ACC112 (cell line): Measurements from ENCODE around the gene ARL5A.

Experiments
- H2AFZ ChIP-seq: fragments of 200-600 bp; sonication (generic); one replicate; pipeline ENCODE4 v1.6.0; 2017; ENCODE audit warnings: antibody characterized with exemption, low read length; ENCODE audit not compliant: unreplicated experiment
- H3K27ac ChIP-seq: fragments of 200-600 bp; sonication (generic); 2 replicates; pipeline ENCODE4 v1.5.1; 2014; ENCODE audit warnings: low read depth, mild to moderate bottlenecking, antibody characterized with exemption, low read length, moderate library complexity
- H3K27me3 ChIP-seq: fragments of 200-600 bp; sonication (generic); 2 replicates; pipeline ENCODE4 v1.6.1; 2014; ENCODE audit warnings: mild to moderate bottlenecking, antibody characterized with exemption, low read length, moderate library complexity, mixed read lengths; ENCODE audit not compliant: insufficient read depth
- H3K36me3 ChIP-seq: fragments of 200-600 bp; sonication (generic); 2 replicates; pipeline ENCODE4 v1.6.1; 2016; ENCODE audit warnings: mild to moderate bottlenecking, antibody characterized with exemption, low read length, moderate library complexity, mixed read lengths; ENCODE audit not compliant: insufficient read depth
- H3K4me1 ChIP-seq: fragments of 200-600 bp; sonication (generic); one replicate; pipeline ENCODE4 v1.6.1; 2016; ENCODE audit warnings: low read length, mixed read lengths; ENCODE audit not compliant: insufficient read depth, unreplicated experiment, control insufficient read depth
- H3K4me3 ChIP-seq: fragments of 200-600 bp; sonication (generic); 2 replicates; pipeline ENCODE4 v1.5.1; 2014; ENCODE audit warnings: mild to moderate bottlenecking, low read depth, low read length
- H3K79me2 ChIP-seq: fragments of 200-600 bp; sonication (generic); one replicate; pipeline ENCODE4 v1.6.0; 2016; ENCODE audit warnings: low read length; ENCODE audit not compliant: control insufficient read depth, unreplicated experiment, insufficient read depth

The ARL5A gene

GRCh38 chr2:151816843-151817242, 11.4 kb downstream of the ARL5A start:
- no peak overlapping the region for H3K27ac ChIP-seq
- H2AFZ ChIP-seq: no peak overlapping the region
- H3K4me1 ChIP-seq: no peaks in the 10 kb centered on the region
- H3K4me3 ChIP-seq: no peak overlapping the region
- no peaks in the 10 kb centered on the region for H3K27me3 ChIP-seq
- H3K79me2 ChIP-seq: peaks cover 50% of the 10 kb centered on the region
- H3K36me3 ChIP-seq: peaks cover 9% of the 10 kb centered on the region

GRCh38 chr2:151815821-151816489, 12.3 kb downstream of the ARL5A start:
- peaks cover 44% of the 10 kb centered on the region for H3K79me2 ChIP-seq

GRCh38 chr2:151810489-151810888, 17.7 kb downstream of the ARL5A start:
- no peak overlapping the region for H2AFZ ChIP-seq
- peaks cover 33% of the 10 kb centered on the region for H3K36me3 ChIP-seq
- H3K79me2 ChIP-seq: no peaks in the 10 kb centered on the region
- no peak overlapping the region for H3K27ac ChIP-seq
- H3K4me3 ChIP-seq: no peak overlapping the region
- H3K4me1 ChIP-seq: no peaks in the 10 kb centered on the region
- H3K27me3 ChIP-seq: no peaks in the 10 kb centered on the region

More at GRCh38 chr2:151815821-151816489, 12.3 kb downstream of the ARL5A start:
- Histone ChIP-seq H3K27ac (no peak overlapping the region), H2AFZ (no peak overlapping the region), H3K4me3 (no peak overlapping the region), H3K36me3 (peaks cover 14% of the 10 kb centered on the region), H3K4me1 (no peaks in the 10 kb centered on the region), H3K27me3 (no peaks in the 10 kb centered on the region)

- Histone ChIP-seq H3K27me3 (no peaks in the 10 kb centered on the region), H3K79me2 (no peaks in the 10 kb centered on the region), H3K4me3 (no peak overlapping the region), H2AFZ (no peak overlapping the region), H3K4me1 (no peaks in the 10 kb centered on the region), H3K27ac (no peak overlapping the region), H3K36me3 (peaks cover 33% of the 10 kb centered on the region)
These were observed 19.2 kb downstream of the ARL5A start for GRCh38 chr2:151809073-151809383.

GRCh38 chr2:151808258-151809072, 19.8 kb downstream of the ARL5A start:
- Histone ChIP-seq H3K27me3 (no peaks in the 10 kb centered on the region), H3K27ac (no peak overlapping the region), H3K36me3 (peaks cover 34% of the 10 kb centered on the region)

GRCh38 chr2:151805961-151806360, 22.3 kb downstream of the ARL5A start:
- Histone ChIP-seq H3K27ac (no peak overlapping the region), H3K4me1 (no peaks in the 10 kb centered on the region), H3K27me3 (no peaks in the 10 kb centered on the region), H3K4me3 (no peak overlapping the region), H3K79me2 (no peaks in the 10 kb centered on the region), H3K36me3 (peaks cover 27% of the 10 kb centered on the region), H2AFZ (no peak overlapping the region)

More at GRCh38 chr2:151808258-151809072, 19.8 kb downstream of the ARL5A start:
- Histone ChIP-seq H3K4me1 (no peaks in the 10 kb centered on the region), H3K4me3 (no peak overlapping the region), H2AFZ (no peak overlapping the region), H3K79me2 (no peaks in the 10 kb centered on the region)

GRCh38 chr2:151805343-151805742, 22.9 kb downstream of the ARL5A start:
- no peaks in the 10 kb centered on the region for H3K79me2 ChIP-seq
- H3K4me1 ChIP-seq: no peaks in the 10 kb centered on the region
- no peak overlapping the region for H3K4me3 ChIP-seq
- peaks cover 21% of the 10 kb centered on the region for H3K36me3 ChIP-seq
- no peak overlapping the region for H3K27ac ChIP-seq
- H3K27me3 ChIP-seq: no peaks in the 10 kb centered on the region
- no peak overlapping the region for H2AFZ ChIP-seq

GRCh38 chr2:151803811-151804210, 24.4 kb downstream of the ARL5A start:
- Histone ChIP-seq H3K36me3 (peaks cover 19% of the 10 kb centered on the region), H3K27ac (no peak overlapping the region), H3K27me3 (no peaks in the 10 kb centered on the region), H3K4me3 (no peak overlapping the region), H3K79me2 (no peaks in the 10 kb centered on the region), H2AFZ (no peak overlapping the region), H3K4me1 (no peaks in the 10 kb centered on the region)

- Histone ChIP-seq H3K4me3 (no peak overlapping the region), H3K36me3 (peaks cover 19% of the 10 kb centered on the region), H3K27ac (no peak overlapping the region), H3K27me3 (no peaks in the 10 kb centered on the region), H2AFZ (no peak overlapping the region), H3K79me2 (no peaks in the 10 kb centered on the region), H3K4me1 (no peaks in the 10 kb centered on the region)
These were observed 25.9 kb downstream of the ARL5A start for GRCh38 chr2:151802315-151802714.

- Histone ChIP-seq H3K27ac (no peak overlapping the region), H2AFZ (no peak overlapping the region), H3K79me2 (no peaks in the 10 kb centered on the region), H3K36me3 (peaks cover 7% of the 10 kb centered on the region; the same call in 1 of the 2 replicates), H3K27me3 (no peaks in the 10 kb centered on the region), H3K4me3 (no peak overlapping the region), H3K4me1 (no peaks in the 10 kb centered on the region)
These were observed 28.3 kb downstream of the ARL5A start for GRCh38 chr2:151799886-151800292.

- H2AFZ ChIP-seq: no peak overlapping the region
- H3K4me1 ChIP-seq: no peaks in the 10 kb centered on the region
- no peaks in the 10 kb centered on the region for H3K27me3 ChIP-seq
- no peak overlapping the region for H3K27ac ChIP-seq
- H3K79me2 ChIP-seq: no peaks in the 10 kb centered on the region
- H3K4me3 ChIP-seq: no peak overlapping the region
- peaks cover 2% of the 10 kb centered on the region; the same call in 1 of the 2 replicates for H3K36me3 ChIP-seq
These were observed 31.4 kb downstream of the ARL5A start for GRCh38 chr2:151796774-151797173.
